Measurements from ENCODE around the gene CDKAL1. TPM values are rescaled to one million over a fixed set of nuclear protein-coding genes. Genes with fewer than 3 reads are reported as not detected.

The CDKAL1 gene
- total and polyA plus RNA-seq, 2 of the 8 experiments (the other 6 are each of a cell fraction or from before 2014, with no cell fraction given) = 8.4 to 24.6 TPM

DNA sequence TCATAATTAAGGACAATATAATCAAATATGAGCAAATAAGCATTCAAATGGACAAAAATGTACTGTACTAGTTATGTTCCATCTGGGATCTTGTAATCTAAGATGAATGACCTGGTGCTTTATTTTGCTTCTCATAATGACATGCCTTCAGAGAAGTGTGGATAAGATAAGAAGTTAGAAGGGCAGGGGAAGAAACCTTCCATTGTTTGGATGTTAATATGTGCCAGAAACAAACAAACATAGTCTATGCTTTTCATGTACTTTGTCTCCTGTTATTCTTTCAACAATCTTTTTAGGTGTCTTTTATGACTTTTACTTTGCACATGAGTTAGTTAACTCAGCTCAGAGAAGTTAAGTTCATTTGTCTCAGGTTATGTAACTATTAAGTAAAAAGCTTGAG, 547.8 kb downstream of the CDKAL1 start:
- no peak overlapping the region for H2BK20ac ChIP-seq (ENCODE audit: low read length)
- no peak overlapping the region for H2BK5ac ChIP-seq (ENCODE audit: low read depth, low read length)
- H3K18ac ChIP-seq (ENCODE audit: extremely low read depth, low read length) = no peak overlapping the region
- no peaks in the 10 kb centered on the region for H3K27me3 ChIP-seq (replicated peaks in 1 of 4; ENCODE audit: control insufficient read depth in 3 of 4, extremely low read depth in 1 of 4, insufficient read depth in 3 of 4, low read length in 3 of 4)
- no peaks in the 10 kb centered on the region for H3K79me1 ChIP-seq (ENCODE audit: low read depth, low read length)
- H3K23me2 ChIP-seq (ENCODE audit: low read depth, low read length) = no peaks in the 10 kb centered on the region
- no peak overlapping the region for H3K23ac ChIP-seq (ENCODE audit: insufficient read length)
- H3K9ac ChIP-seq (replicated peaks in 1 of 4; ENCODE audit: extremely low read depth in 1 of 4, low read depth in 3 of 4, low read length in 3 of 4) = no peak overlapping the region
- no peak overlapping the region for H3K4me2 ChIP-seq (ENCODE audit: insufficient read depth in 1 of 2, low read depth in 2 of 2, low read length in 2 of 2)
- no peak overlapping the region for H2BK15ac ChIP-seq (ENCODE audit: low read length)
- H3K4ac ChIP-seq (replicated peaks; ENCODE audit: insufficient read length, low read depth, low read length) = no peak overlapping the region
- H2AFZ ChIP-seq (ENCODE audit: low read length) = no peak overlapping the region
- H4K5ac ChIP-seq (ENCODE audit: insufficient read length, low read depth, low read length) = no peak overlapping the region
- ChIA-PET CTCF (ENCODE audit: partially characterized antibody) (interaction anchor here (0.5 to 0.6 kb wide), 2 partner anchors 226 to 876 kb away, joined by 3 read pairs; no protein-coding TSS in a partner anchor), POLR2A (ENCODE audit: partially characterized antibody) (no interaction called here)
- peaks cover 0 to 5% (median 2%) of the 10 kb centered on the region in 4 experiments; a peak in 4 of 7 replicates for H3K4me1 ChIP-seq (replicated peaks in 1 of 4; ENCODE audit: control insufficient read depth in 3 of 4, insufficient read depth in 4 of 4, low read length in 3 of 4)
- no peak overlapping the region for H4K8ac ChIP-seq (ENCODE audit: extremely low read depth, insufficient read depth, low read length)
- H3K4me3 ChIP-seq (ENCODE audit: extremely low read depth in 1 of 4, insufficient read depth in 2 of 4, low read depth in 3 of 4, low read length in 4 of 4) = no peak overlapping the region
- no peak overlapping the region for H2AK5ac ChIP-seq (ENCODE audit: low read depth, low read length)
- no peak overlapping the region for H2BK12ac ChIP-seq (ENCODE audit: low read depth, low read length)
- H4K91ac ChIP-seq (replicated peaks; ENCODE audit: insufficient read length, low read length) = no peak overlapping the region
- H4K20me1 ChIP-seq (replicated peaks in 1 of 2; ENCODE audit: control insufficient read depth in 1 of 2, insufficient read depth in 2 of 2, low read length in 2 of 2) = no peaks in the 10 kb centered on the region
- no peaks in the 10 kb centered on the region for H3K79me2 ChIP-seq (ENCODE audit: control insufficient read depth in 1 of 2, insufficient read depth in 2 of 2, low read length in 2 of 2)
- H2BK120ac ChIP-seq (replicated peaks; ENCODE audit: low read depth, low read length) = no peak overlapping the region
- no peak overlapping the region for H3K14ac ChIP-seq (ENCODE audit: insufficient read length)
- H3K36me3 ChIP-seq (ENCODE audit: control insufficient read depth in 2 of 4, insufficient read depth in 4 of 4, low read length in 3 of 4) = no peaks in the 10 kb centered on the region
- no peak for DNase-seq (ENCODE audit: low read depth in 1 of 2, low spot score in 2 of 2)
- H3K9me3 ChIP-seq (ENCODE audit: insufficient read depth in 2 of 2, low read depth in 1 of 2, low read length in 1 of 2) = no peaks in the 10 kb centered on the region
- no peak overlapping the region for H3K56ac ChIP-seq (replicated peaks; ENCODE audit: insufficient read length, low read depth, low read length)
- no peak overlapping the region for H3K27ac ChIP-seq (ENCODE audit: low read depth, low read length)
- FAIRE-seq = no peak
- no peak for TF ChIP-seq CTBP2 (IDR thresholded peaks at IDR 0.05; ENCODE audit: borderline replicate concordance, insufficient read depth, insufficient read length, low read length)
- no peak for TF ChIP-seq HDAC2 (IDR thresholded peaks at IDR 0.05; ENCODE audit: borderline replicate concordance in 1 of 2, low read depth in 2 of 2, low read length in 2 of 2)

Measured in H1 (cell line).